WTC11 (cell line): ENCODE results near the gene CHFR. TPM values are rescaled to one million over a fixed set of nuclear protein-coding genes. Genes with fewer than 3 reads are reported as not detected.

Experiments used
- ATAC-seq: fragments of 200-7000 bp; cut with Tn5 transposase; 2 replicates; pipeline ENCODE4 v1.10.0; 2021; ENCODE audit warnings: mild to moderate bottlenecking, moderate library complexity
- CTCF ChIA-PET: fragments of 300-600 bp; sonication (Branson Sonifier 250); formaldehyde crosslinking; loops from one replicate; lab custom pipeline; 2021; ENCODE audit warnings: antibody characterized with exemption; lab: Charles Lee
- POLR2A ChIA-PET: fragments of 350-600 bp; sonication (Branson Sonifier 250); formaldehyde crosslinking; loops from one replicate; lab custom pipeline; 2021; ENCODE audit warnings: antibody characterized with exemption; lab: Charles Lee
- DNase-seq: peaks from one replicate; pipeline ENCODE4 v3.0.0; 2021; ENCODE audit warnings: low spot score
- H3K27ac Mint-ChIP-seq: 2 replicates; pipeline ENCODE4 v1.8.0; 2021; ENCODE audit warnings: mixed read lengths
- H3K27me3 Mint-ChIP-seq: 2 replicates; pipeline ENCODE4 v1.8.0; 2021; ENCODE audit warnings: low read depth, mild to moderate bottlenecking, moderate library complexity, mixed read lengths
- H3K36me3 Mint-ChIP-seq: 2 replicates; pipeline ENCODE4 v1.8.0; 2021; ENCODE audit warnings: mixed read lengths
- H3K4me1 Mint-ChIP-seq: 2 replicates; pipeline ENCODE4 v1.8.0; 2022; ENCODE audit warnings: mixed read lengths
- H3K4me3 Mint-ChIP-seq: 2 replicates; pipeline ENCODE4 v1.8.0; 2021; ENCODE audit warnings: mild to moderate bottlenecking, moderate library complexity, mixed read lengths
- H3K9me3 Mint-ChIP-seq: 2 replicates; pipeline ENCODE4 v1.8.0; 2021; ENCODE audit warnings: mixed read lengths
- AR ChIP-seq: fragments of 250-450 bp; sonication (Bioruptor Pico); IDR thresholded peaks from 2 replicates; pipeline ENCODE4 v1.9.0; 2021; ENCODE audit warnings: mild to moderate bottlenecking
- ATF1 ChIP-seq: sonication (generic); formaldehyde crosslinking; IDR thresholded peaks from 2 replicates; pipeline ENCODE4 v1.8.1; 2023; ENCODE audit warnings: mild to moderate bottlenecking, moderate library complexity, missing genetic modification reagents
- CBFB ChIP-seq: sonication (generic); formaldehyde crosslinking; IDR thresholded peaks from 2 replicates; pipeline ENCODE4 v1.8.1; 2022; ENCODE audit warnings: mild to moderate bottlenecking, low read depth, missing genetic modification reagents
- CREB1 ChIP-seq: sonication (generic); formaldehyde crosslinking; IDR thresholded peaks from 2 replicates; pipeline ENCODE4 v1.8.0; 2023; ENCODE audit warnings: mild to moderate bottlenecking, missing genetic modification reagents
- CREM ChIP-seq: sonication (generic); formaldehyde crosslinking; IDR thresholded peaks from 2 replicates; pipeline ENCODE4 v1.8.1; 2022; ENCODE audit warnings: mild to moderate bottlenecking, missing genetic modification reagents, moderate library complexity
- FOXK1 ChIP-seq: sonication (generic); formaldehyde crosslinking; IDR thresholded peaks from 2 replicates; pipeline ENCODE4 v1.8.0; 2022; ENCODE audit warnings: mild to moderate bottlenecking, moderate library complexity, missing genetic modification reagents
- FOXP1 ChIP-seq: sonication (generic); formaldehyde crosslinking; IDR thresholded peaks from 2 replicates; pipeline ENCODE4 v1.8.0; 2022; ENCODE audit warnings: missing genetic modification reagents, mild to moderate bottlenecking, moderate library complexity, borderline replicate concordance
- FOXP4 ChIP-seq: sonication (generic); formaldehyde crosslinking; IDR thresholded peaks from 2 replicates; pipeline ENCODE4 v1.8.0; 2022; ENCODE audit warnings: mild to moderate bottlenecking, missing genetic modification reagents
- GTF2I ChIP-seq: fragments of 250-450 bp; sonication (Bioruptor Pico); conservative IDR thresholded peaks from 2 replicates; pipeline ENCODE4 v1.4.0; 2021; ENCODE audit warnings: mild to moderate bottlenecking
- IRF1 ChIP-seq: sonication (generic); formaldehyde crosslinking; IDR thresholded peaks from 2 replicates; pipeline ENCODE4 v1.8.0; 2023; ENCODE audit warnings: missing genetic modification reagents
- MYBL2 ChIP-seq: sonication (generic); formaldehyde crosslinking; IDR thresholded peaks from 2 replicates; pipeline ENCODE4 v1.8.1; 2023; ENCODE audit warnings: mild to moderate bottlenecking, moderate library complexity, missing genetic modification reagents
- NR3C1 ChIP-seq: sonication (generic); formaldehyde crosslinking; conservative IDR thresholded peaks from 2 replicates; pipeline ENCODE4 v1.8.1; 2023; ENCODE audit warnings: low read depth, mild to moderate bottlenecking, missing genetic modification reagents
- SP1 ChIP-seq: sonication (generic); formaldehyde crosslinking; conservative IDR thresholded peaks from 2 replicates; pipeline ENCODE4 v1.8.1; 2022; ENCODE audit warnings: missing genetic modification reagents
- ZBTB21 ChIP-seq: sonication (generic); formaldehyde crosslinking; IDR thresholded peaks from 2 replicates; pipeline ENCODE4 v1.8.1; 2023; ENCODE audit warnings: mild to moderate bottlenecking, missing genetic modification reagents, borderline replicate concordance
- ZNF138 ChIP-seq: sonication (generic); formaldehyde crosslinking; conservative IDR thresholded peaks from 2 replicates; pipeline ENCODE4 v1.8.1; 2022; ENCODE audit warnings: mild to moderate bottlenecking, moderate library complexity, missing genetic modification reagents
- ZNF219 ChIP-seq: sonication (generic); formaldehyde crosslinking; IDR thresholded peaks from 2 replicates; pipeline ENCODE4 v1.8.0; 2023; ENCODE audit warnings: missing genetic modification reagents, mild to moderate bottlenecking, borderline replicate concordance
- ZNF317 ChIP-seq: sonication (generic); formaldehyde crosslinking; IDR thresholded peaks from 2 replicates; pipeline ENCODE4 v1.8.1; 2023; ENCODE audit warnings: low read depth, mild to moderate bottlenecking, moderate library complexity, missing genetic modification reagents, borderline replicate concordance
- ZNF416 ChIP-seq: fragments of 250-450 bp; sonication (Bioruptor Pico); IDR thresholded peaks from 2 replicates; pipeline ENCODE4 v1.9.0; 2021; ENCODE audit warnings: mild to moderate bottlenecking, inconsistent platforms
- ZNF671 ChIP-seq: fragments of 250-450 bp; sonication (Bioruptor Pico); IDR thresholded peaks from 2 replicates; pipeline ENCODE4 v1.8.0; 2021; ENCODE audit warnings: mild to moderate bottlenecking
- total RNA-seq: library from RNA; stranded (reverse); gene quantifications from 3 replicates; pipeline ENCODE4 v1.2.3, GENCODE V29; 2021
- TF ChIP-seq, protein P1 (sequence below): fragments of 250-450 bp; sonication (Bioruptor Pico); IDR thresholded peaks from 2 replicates; pipeline ENCODE4 v2.1.2; 2022; ENCODE audit warnings: mild to moderate bottlenecking, moderate library complexity
- TF ChIP-seq, protein P2 (sequence below): sonication (generic); formaldehyde crosslinking; IDR thresholded peaks from 2 replicates; pipeline ENCODE4 v1.8.1; 2022; ENCODE audit warnings: mild to moderate bottlenecking, missing genetic modification reagents, moderate library complexity, borderline replicate concordance
- TF ChIP-seq, protein P3 (sequence below): sonication (generic); formaldehyde crosslinking; IDR thresholded peaks from 2 replicates; pipeline ENCODE4 v1.8.0; 2022; ENCODE audit warnings: mild to moderate bottlenecking, missing genetic modification reagents
- TF ChIP-seq, protein P4 (sequence below): sonication (generic); formaldehyde crosslinking; IDR thresholded peaks from 2 replicates; pipeline ENCODE4 v1.8.0; 2022; ENCODE audit warnings: mild to moderate bottlenecking, missing genetic modification reagents

The CHFR gene
- total RNA-seq, 1 experiment from 2014 or later, result 58.7 TPM

DNA sequence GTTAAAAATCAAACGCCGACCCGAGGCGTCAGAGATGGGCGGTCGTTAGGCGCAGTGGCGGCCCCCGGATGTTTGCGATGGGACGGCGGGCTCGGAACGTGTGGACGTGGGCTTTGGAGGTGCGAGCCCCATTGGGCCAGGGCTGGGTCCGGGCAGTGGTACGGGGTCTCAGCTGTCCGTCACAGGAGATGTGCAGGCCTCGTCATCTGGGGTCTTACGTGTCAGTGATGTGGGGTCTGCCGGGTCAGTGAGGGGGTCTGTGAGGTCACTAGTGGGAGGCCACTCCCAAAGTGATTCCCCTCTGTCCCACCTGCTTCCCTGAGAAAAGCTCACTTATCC is 21.6 kb upstream of the CHFR start:
- peaks cover 28% of the 10 kb centered on the region for H3K9me3 Mint-ChIP-seq
- ChIA-PET CTCF (interaction anchor here (1.0 to 1.4 kb wide), 3 partner anchors 12 to 141 kb away, joined by 3 read pairs; no protein-coding TSS in a partner anchor), POLR2A (interaction anchor here (0.5 to 1.4 kb wide), 2 partner anchors 15 to 28 kb away, joined by 3 read pairs; no protein-coding TSS in a partner anchor)
- peaks cover 52% of the 10 kb centered on the region for H3K27me3 Mint-ChIP-seq
- ATAC-seq (peak; percentile 1), DNase-seq (no peak)
- peaks cover 12% of the 10 kb centered on the region for H3K36me3 Mint-ChIP-seq
- peak overlapping the region; percentile 82 for H3K4me3 Mint-ChIP-seq
- H3K4me1 Mint-ChIP-seq, result peaks cover 5% of the 10 kb centered on the region; the same call in 1 of the 2 replicates
- H3K27ac Mint-ChIP-seq, result no peak overlapping the region
- TF ChIP-seq CREB1, result no peak
- TF ChIP-seq CREM (CRISPR knock-in tag), result no peak
- TF ChIP-seq SP1 (CRISPR knock-in tag), result no peak
- TF ChIP-seq NR3C1 (CRISPR knock-in tag), result no peak
- TF ChIP-seq, protein P1, sequence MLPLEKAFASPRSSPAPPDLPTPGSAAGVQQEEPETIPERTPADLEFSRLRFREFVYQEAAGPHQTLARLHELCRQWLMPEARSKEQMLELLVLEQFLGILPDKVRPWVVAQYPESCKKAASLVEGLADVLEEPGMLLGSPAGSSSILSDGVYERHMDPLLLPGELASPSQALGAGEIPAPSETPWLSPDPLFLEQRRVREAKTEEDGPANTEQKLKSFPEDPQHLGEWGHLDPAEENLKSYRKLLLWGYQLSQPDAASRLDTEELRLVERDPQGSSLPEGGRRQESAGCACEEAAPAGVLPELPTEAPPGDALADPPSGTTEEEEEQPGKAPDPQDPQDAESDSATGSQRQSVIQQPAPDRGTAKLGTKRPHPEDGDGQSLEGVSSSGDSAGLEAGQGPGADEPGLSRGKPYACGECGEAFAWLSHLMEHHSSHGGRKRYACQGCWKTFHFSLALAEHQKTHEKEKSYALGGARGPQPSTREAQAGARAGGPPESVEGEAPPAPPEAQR, result no peak
- no peak for TF ChIP-seq ZNF317 (CRISPR knock-in tag)
- TF ChIP-seq, protein P2, sequence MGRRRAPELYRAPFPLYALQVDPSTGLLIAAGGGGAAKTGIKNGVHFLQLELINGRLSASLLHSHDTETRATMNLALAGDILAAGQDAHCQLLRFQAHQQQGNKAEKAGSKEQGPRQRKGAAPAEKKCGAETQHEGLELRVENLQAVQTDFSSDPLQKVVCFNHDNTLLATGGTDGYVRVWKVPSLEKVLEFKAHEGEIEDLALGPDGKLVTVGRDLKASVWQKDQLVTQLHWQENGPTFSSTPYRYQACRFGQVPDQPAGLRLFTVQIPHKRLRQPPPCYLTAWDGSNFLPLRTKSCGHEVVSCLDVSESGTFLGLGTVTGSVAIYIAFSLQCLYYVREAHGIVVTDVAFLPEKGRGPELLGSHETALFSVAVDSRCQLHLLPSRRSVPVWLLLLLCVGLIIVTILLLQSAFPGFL (CRISPR knock-in tag), result no peak
- TF ChIP-seq GTF2I (CRISPR knock-in tag), result no peak
- TF ChIP-seq IRF1 (CRISPR knock-in tag), result no peak
- no peak for TF ChIP-seq ATF1
- no peak for TF ChIP-seq ZNF671
- no peak for TF ChIP-seq ZNF219
- no peak for TF ChIP-seq AR (CRISPR knock-in tag)
- no peak for TF ChIP-seq FOXP1
- no peak for TF ChIP-seq ZBTB21
- TF ChIP-seq, protein P3, sequence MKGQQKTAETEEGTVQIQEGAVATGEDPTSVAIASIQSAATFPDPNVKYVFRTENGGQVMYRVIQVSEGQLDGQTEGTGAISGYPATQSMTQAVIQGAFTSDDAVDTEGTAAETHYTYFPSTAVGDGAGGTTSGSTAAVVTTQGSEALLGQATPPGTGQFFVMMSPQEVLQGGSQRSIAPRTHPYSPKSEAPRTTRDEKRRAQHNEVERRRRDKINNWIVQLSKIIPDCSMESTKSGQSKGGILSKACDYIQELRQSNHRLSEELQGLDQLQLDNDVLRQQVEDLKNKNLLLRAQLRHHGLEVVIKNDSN, result no peak

DNA sequence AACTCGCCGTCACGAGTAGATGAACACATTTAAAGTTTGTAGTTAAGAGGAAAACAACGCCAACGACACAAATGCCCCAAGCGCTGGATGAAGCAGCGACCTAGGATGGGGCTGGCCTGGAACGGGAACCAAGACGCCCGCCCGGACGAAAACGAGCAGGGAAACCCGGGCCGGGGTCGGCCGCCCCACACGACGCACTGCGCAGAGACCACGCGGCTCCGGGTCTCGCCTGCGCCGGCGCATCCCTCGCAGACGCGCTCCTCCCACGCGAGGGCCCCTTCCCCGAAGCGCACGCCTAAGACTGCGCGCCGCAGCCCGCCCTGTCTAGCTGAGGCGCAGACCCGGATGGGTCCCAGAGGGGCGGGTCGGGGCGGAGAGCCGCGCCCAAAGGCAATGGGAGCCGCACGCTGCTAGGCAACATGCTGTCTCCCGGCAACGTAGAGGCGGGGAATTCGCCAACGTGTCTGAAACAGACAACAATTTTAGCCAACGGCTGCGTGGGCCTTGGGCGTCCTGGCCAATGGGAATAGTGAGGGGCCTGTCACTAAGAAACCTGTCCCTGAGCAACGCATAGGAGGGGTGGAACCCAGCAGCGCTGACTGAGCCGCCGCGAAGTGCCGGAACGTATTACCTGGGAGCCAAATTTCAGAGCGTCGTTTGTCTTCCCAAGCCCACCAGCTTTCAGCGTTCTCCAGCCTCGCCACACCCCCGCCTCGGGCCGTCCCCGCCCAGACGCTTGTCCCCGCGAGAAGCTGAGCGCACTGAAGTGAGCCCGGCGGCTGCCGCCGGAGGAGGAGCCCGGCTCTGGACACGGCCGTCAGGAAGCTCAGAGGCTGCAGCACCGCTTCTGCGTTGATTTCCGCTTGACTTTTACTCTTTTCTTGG is 21.0 kb upstream of the CHFR start:
- POLR2A ChIA-PET, result interaction anchor here (1.4 kb wide), 1 partner anchor 15 kb away, joined by 3 read pairs; no protein-coding TSS in a partner anchor
- peak overlapping the region; percentile 88 for H3K27ac Mint-ChIP-seq
- peak; percentile 85 for TF ChIP-seq ZNF138
- peak; percentile 75 for TF ChIP-seq MYBL2 (CRISPR knock-in tag)
- TF ChIP-seq, protein P4, sequence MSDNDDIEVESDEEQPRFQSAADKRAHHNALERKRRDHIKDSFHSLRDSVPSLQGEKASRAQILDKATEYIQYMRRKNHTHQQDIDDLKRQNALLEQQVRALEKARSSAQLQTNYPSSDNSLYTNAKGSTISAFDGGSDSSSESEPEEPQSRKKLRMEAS, result peak; percentile 94
- TF ChIP-seq GTF2I (CRISPR knock-in tag), result no peak
- peak; percentile 75; the same call in 1 of the 2 replicates for TF ChIP-seq FOXP4 (CRISPR knock-in tag)
- TF ChIP-seq ZNF317 (CRISPR knock-in tag), result no peak
- no peak for TF ChIP-seq ZNF416
- peak; percentile 94; the same call in 1 of the 2 replicates for TF ChIP-seq FOXP1
- TF ChIP-seq FOXK1 (CRISPR knock-in tag), result peak; percentile 73
- TF ChIP-seq CBFB (CRISPR knock-in tag), result peak; percentile 73; the same call in 1 of the 2 replicates
- peak; percentile 66; the same call in 1 of the 2 replicates for TF ChIP-seq ZBTB21

More for the DNA sequence above, 21.0 kb upstream of the CHFR start:
- Mint-ChIP-seq H3K36me3 (peaks cover 7% of the 10 kb centered on the region), H3K4me3 (peak overlapping the region; percentile 82), H3K4me1 (peaks cover 6% of the 10 kb centered on the region), H3K9me3 (peaks cover 23% of the 10 kb centered on the region), H3K27me3 (peaks cover 52% of the 10 kb centered on the region)
- peak; percentile 94 for ATAC-seq
- peak; percentile 99 for DNase-seq
- CTCF ChIA-PET, result interaction anchor here (0.6 to 1.4 kb wide), 4 partner anchors 13 to 153 kb away, joined by 3 read pairs; no protein-coding TSS in a partner anchor
